VCaP (cell line): Measurements from ENCODE around the gene PCNX4.

Experiments
- H3K27ac ChIP-seq: fragments of 450-650 bp; 2 replicates; pipeline ENCODE4 v1.5.1; 2017
- CTCF ChIP-seq: fragments of 450-650 bp; conservative IDR thresholded peaks from 2 replicates; pipeline ENCODE4 v1.5.1; 2017; ENCODE audit warnings: mild to moderate bottlenecking, moderate library complexity

The PCNX4 gene

DNA sequence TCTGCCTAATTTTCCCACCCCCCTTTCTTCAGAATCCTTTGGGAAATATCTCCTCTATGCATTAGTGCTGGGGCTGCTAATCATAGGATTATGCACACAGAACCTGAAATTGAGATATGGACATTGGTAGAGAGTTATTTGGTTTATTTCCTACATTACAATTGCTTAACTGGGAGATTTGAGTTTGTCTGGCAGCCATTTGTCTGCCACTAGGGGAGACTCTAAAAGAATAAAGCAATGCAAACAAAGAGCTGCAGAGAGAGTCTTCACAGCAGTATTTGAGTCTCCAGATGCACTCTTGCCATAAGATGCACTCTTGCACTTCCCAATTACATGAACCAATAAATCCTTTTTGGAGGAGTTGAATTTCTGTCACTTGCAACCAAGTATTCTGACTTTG is 12.0 kb upstream of the PCNX4 start:
- peak; percentile 37 for TF ChIP-seq CTCF
- H3K27ac ChIP-seq = no peak overlapping the region

DNA sequence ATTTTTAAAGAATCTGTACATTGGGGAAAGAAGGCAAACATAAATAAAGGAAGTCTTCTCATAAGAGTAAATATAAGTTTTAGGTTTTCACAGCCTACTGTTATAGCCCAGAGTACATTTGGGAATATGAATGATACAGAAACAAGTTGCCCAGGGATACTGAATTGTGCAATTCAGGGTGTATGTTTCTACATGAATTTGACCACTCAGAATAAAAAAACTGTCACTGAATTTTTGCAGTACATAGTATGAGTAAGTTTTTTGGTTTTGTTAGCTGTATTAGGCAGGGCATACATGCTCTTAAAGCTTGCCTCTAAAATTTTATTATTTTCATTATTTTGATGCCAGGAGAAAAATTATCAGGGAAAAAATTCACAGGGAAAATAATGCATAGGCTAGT is 6.6 kb upstream of the PCNX4 start:
- no peak for TF ChIP-seq CTCF
- H3K27ac ChIP-seq = no peak overlapping the region

DNA sequence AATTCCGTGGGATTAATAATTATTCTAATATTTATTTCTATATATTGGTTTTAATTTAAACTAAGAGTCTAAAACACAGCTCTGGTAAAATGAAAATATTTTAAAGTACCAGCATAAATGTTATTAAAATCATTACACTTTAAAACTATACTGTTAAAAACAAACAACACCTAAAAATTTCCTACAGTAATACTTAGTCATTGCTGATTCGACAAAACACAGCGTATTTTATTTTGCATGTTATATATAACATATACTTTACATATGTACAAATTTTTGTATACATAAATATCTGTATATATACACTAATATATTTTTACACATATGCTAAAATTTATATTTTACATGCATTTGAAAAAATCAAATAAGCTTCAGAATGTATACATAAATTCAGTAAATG is 6.0 kb upstream of the PCNX4 start:
- no peak for TF ChIP-seq CTCF
- H3K27ac ChIP-seq = no peak overlapping the region

DNA sequence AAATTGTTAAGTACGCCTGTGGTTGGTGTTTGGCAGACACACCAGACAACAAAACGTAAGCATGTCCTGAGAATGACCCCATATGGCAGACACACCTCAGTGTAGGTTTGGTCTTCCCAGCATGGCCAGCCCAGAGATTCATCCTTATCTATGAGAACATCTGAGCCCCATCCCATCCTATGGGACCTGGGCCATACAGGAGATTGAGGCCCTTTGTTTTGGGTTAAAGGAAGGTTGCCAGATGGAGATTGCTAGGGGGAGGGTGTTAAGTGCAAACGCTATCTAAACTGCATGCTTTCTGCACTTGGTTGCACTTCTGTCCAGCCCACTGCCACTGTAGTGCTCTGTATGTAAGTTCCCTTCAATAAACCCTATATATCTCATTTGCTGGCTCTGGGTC is 4.1 kb upstream of the PCNX4 start:
- no peak overlapping the region for H3K27ac ChIP-seq

DNA sequence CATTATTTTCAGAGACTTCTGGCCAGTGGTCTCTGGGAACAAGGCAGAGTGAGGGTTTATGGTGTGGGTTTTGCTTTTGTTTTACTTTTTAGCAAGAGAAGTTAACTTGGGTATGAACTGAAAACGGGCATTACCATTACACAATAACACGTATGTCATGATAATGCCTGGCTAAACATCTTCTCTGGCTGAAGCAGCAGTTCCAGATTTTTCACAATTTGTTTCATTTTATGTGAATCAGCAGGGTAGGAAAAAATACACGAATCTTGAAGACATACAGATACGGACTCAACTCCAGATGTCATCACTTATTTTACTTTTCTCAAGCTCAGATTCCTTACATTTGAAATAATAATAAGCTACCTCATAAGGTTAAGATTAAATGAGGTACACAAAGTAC is 2.5 kb upstream of the PCNX4 start:
- no peak for TF ChIP-seq CTCF
- H3K27ac ChIP-seq = no peak overlapping the region

More for the DNA sequence above, 4.1 kb upstream of the PCNX4 start:
- no peak for TF ChIP-seq CTCF

DNA sequence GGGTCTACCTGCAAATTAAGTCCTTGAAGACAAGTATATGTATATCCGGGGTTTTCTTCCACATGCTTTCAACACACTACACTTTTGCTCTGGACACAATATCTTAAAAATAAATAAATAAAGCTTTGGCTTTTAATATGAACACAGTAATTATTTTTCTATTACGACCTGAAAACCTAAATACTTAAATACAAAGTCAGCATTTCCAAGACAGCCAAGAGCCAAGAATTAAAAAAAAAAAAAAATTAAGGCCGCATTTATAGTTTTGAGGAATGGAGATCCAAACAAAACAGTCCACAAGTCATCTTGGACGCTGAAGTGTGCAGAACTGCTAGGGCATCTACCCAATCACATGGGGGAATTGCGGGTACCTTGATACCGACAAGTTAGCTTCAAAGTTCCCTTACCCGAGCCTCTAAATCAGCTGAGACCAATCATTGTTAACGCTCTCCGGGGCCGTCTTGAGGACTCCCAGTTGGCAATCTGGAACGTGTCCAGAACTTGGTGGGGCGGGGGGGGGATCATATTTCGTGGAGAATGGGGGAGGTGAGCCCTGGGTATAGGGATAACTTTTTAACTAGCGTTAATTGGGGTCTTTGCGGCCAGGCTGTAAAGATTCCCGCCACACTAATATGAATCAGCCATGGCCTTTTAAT is 731 bp upstream of the PCNX4 start:
- H3K27ac ChIP-seq = peak overlapping the region; percentile 98
- TF ChIP-seq CTCF = no peak

DNA sequence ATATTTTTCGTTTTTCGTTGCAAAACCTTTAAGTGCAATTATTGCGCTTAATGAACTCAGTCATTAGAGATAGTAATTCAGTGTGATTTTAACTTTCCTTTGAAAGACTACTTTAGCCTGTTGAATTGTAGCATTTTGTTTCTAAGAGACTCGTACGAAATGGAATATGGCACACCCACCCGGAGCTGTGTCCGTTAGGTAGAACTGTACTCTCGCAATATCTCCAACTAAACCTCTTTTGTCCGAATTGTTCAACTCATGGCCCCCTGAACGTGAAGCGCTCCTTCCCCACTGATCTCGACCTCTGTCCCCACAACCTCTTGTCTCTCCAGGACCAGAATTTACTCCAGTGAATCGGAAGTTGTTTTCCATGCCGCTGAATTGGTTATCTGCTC is 800 bp downstream of the PCNX4 start:
- no peak for TF ChIP-seq CTCF
- peak overlapping the region; percentile 98 for H3K27ac ChIP-seq
